Measurements from ENCODE around the gene STXBP1.
"Not testable (repeated sequence)": the region's sequence is repeated elsewhere in the genome, so short reads cannot be mapped to it uniquely, and the experiment has no call there.

The STXBP1 gene

DNA sequence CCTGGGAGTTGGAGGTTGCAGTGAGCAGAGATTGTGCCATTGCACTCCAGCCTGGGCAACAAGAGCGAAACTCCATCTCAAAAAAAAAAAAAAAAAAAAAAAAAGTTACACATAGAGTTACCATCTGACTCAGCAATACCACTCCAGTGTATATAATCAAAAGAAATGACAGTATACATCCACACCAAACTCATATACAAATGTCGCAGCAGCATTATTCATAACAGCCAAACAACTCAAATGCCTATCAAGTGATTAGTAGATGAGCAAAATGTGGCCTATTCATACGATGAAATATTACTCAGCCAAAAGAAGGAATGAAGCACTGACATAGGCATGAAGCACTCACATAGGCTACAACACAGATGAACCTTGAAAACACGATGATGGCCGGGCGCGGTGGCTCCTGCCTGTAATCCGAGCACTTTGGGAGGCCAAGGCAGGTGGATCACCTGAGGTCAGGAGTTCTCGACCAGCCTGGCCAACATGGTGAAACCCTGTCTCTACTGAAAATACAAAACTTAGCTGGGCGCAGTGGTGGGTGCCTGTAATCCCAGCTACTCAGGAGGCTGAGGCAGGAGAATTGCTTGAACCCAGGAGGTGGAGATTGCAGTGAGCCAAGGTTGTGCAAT, 9.4 kb downstream of the STXBP1 start:
- not testable (repeated sequence) for DNase-seq (ENCODE audit: low read depth)

- DNase-seq (ENCODE audit: low read depth) = no peak
Observed at GRCh38 chr9:127626752-127627493, 14.8 kb downstream of the STXBP1 start.

DNA sequence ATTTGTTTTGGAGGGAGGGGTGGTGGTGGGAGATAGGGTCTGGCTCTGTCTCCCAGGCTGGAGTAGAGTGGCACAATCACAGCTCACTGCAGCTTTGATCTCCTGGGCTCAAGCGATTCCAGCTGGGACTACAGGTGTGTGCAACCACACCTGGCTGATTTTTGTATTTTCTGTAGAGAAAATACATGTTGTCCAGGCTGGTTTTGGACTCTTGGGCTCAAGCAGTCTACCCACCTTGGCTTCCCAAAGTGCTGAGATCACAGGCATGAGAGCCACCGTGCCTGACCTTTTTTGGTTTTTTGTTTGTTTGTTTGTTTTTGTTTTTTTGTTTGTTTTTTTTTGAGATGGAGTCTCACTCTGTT, 15.4 kb downstream of the STXBP1 start:
- no peak for DNase-seq (ENCODE audit: low read depth)

DNA sequence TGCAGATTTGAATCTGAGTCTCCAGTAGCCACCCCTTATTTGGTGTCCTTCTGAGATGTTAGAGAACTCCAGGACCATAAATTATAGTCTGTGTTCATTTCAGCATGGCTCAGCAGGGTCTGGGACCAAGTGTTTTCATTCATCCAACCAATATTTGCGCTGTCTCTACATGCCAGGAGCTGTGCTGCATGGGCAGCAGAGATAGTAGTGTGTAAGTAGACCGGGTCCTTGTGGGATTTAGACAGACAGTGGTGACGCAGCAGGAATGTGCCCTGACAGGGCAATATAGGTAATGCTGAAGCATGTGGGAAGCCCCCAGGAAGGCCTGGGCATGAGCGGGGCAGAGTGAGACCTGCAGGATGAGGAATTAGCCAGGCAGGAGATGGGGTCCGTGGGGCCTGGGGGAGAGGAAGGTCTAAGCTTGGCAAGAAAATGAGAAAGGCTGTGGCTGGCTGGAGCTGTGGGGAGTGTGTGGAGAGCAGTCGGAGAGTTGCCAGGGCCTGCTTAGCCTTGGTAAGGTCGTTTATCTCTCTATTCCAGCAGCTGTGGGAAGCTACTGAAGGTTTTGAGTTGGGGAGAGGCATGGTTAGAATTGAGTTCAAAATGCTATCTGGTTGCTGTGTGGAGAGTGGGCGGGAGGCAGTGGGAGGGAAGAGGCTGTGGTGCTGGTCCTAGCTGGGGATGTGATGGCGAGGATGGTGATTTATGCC, 16.8 kb downstream of the STXBP1 start:
- no peak for DNase-seq (ENCODE audit: low read depth)

DNA sequence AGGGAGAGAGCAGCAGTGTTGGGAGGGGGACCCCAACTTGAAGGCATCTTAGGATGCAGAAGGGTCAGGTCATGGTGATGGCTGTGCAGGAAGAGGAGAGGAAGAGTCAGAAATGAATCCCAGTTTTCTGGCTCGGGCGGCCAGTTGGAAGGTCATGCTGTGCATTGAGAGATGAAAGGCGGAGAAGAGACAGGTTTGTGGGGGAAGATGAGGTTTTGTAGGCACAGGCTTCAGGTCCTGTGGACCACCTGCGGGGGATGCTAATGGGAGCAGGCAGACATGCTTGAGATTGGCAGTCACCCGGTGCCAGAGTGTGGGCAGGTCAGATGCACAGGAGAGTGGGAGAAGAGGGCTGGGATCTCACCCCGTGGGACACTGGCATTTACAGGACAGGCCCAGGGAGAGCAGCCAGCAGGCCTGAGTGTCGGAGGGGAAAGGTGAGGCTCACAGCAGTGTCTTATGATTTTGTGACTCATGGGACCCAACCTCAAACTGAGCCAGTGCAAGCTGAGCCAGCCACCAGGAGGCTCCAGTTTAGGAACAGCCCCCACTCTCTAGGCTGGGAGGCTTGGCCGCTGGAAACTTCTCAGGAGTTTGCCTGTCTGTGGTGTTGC, 17.5 kb downstream of the STXBP1 start:
- no peak for DNase-seq (ENCODE audit: low read depth)

- DNase-seq (ENCODE audit: low read depth) = no peak
Observed at GRCh38 chr9:127633216-127633862, 21.3 kb downstream of the STXBP1 start.

- DNase-seq (ENCODE audit: low read depth) = no peak
Observed at GRCh38 chr9:127634021-127634420, 21.9 kb downstream of the STXBP1 start.

- DNase-seq (ENCODE audit: low read depth) = no peak
Observed at GRCh38 chr9:127634698-127635097, 22.6 kb downstream of the STXBP1 start.

- DNase-seq (ENCODE audit: low read depth) = no peak
Observed at GRCh38 chr9:127635201-127635735, 23.2 kb downstream of the STXBP1 start.

DNA sequence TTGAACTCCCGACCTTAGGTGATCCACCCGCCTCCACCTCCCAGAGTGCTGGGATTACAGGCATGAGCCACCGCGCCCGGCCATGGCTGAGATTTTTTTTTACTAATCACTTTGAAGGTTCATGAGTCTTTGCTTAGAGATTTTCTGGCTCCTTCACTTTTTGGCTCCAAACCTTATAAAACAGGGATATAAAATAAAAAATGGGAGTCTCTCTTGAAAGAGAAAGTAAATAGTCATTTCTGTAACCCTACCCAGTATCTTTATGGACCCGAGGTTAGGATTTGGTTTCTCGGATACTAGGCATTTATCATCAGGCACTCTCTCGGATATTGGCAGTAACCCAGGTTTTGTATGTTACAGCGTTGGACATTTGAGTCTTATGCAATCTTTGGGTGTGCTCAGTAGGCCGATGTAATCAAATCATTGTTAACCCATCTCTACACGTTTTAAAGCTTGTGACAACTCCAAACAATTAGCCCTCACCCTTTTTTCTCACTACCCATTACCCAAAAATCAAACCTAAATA, 25.3 kb downstream of the STXBP1 start:
- no peak for DNase-seq (ENCODE audit: low read depth)

GRCh38 chr9:127640908-127641545, 28.9 kb downstream of the STXBP1 start:
- DNase-seq (ENCODE audit: low read depth) = no peak

DNA sequence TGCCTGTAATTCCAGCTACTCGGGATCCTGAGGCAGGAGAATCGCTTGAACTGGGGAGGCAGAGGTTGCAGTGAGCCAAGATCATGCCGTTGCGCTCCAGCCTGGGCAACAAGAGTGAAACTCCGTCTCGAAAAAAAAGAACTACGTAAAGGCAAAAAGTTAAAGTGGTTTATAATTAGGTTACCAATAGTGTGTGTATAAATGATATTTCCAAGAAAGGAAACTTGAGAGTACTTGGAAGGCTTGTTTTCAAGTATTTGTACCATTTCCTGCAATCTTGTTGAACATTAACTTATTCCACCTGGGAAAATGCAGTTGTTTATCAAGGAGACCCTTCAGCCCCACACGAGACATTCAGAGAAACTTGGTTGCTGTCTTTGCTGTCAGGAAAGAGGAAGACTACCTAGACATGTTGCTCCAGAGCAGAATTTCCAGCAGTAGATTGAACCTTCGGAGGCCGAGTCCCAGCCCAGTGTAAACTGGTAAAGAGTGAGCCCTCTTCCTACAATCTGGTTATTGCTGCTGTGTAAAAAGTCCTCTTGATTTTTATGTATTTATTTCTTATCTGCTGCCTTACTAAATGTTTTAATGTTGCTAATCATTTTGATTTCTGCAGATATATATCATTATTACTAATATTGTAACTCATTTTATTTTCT, 30.1 kb downstream of the STXBP1 start:
- no peak for DNase-seq (ENCODE audit: low read depth)

DNA sequence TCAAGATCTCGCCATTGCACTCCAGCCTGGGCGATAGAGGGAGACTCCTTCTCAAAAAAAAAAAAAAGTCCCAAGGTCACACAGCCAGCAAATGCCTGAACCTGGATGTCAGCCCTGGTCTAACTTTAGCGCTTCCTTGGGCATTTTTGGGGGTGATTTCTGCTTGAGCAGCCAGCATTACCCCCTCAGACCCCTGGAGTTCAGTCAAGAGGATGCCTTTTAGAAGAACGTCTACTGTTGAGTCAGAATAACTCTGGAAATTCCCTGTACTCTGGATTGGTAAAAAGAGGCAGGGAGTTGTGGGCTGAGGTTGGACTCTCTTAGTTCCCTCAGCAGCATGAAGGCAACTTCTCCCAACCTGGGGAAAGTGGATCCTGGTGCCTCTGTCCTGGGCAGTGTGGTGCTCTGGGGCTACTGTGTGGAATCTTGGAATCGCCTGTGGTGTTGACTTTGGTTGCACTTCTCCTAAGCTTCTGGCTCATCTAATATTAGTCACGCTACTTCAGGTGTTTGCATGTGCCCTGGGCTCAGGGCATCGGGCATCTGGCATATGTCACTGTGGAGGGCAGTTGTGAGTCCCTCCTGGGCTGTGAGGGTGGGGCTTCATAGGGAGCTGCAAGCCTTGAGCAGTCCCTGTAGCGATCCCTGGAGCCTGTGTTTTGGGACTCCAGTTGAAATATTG, 32.2 kb downstream of the STXBP1 start:
- no peak for DNase-seq (ENCODE audit: low read depth)

DNA sequence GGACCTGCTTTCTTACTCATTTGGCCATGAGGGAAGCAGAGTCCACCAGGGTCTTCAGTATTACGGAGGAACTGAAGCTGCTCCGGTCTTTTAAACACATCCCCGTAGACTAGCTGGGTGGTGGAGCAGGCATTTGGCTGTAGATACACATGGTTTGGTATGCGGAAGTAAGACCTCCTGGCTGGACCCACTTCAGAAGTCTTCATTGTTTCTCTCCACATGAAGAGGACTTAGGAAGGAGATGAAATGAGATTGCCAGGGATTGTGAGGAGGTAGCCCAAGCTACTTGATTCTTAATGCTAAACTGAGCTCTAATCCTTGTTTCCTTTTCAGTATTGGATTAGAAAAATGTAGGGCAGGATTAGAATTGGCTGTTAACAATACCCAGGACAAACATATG, 32.9 kb downstream of the STXBP1 start:
- no peak for DNase-seq (ENCODE audit: low read depth)

GRCh38 chr9:127647451-127647850, 35.4 kb downstream of the STXBP1 start:
- no peak for DNase-seq (ENCODE audit: low read depth)

DNA sequence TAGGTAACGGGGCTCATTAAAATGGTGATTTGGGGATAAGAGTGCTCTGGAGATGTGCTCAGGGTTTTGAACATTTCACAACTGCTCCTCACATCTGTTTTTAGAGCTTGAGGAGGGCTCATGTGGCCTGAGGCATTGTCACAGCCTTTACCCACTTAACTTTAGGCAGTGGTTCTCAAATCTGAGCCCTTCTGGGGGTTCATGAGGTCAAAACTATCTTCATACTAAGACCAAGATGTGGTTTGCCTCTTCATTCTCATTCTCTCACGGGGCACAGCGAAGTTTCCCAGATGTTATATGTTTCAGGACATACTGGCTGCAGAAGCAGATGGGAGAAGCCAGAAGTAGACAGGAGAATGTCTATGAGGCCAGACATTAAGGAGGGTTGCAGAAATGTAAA, 38.4 kb downstream of the STXBP1 start:
- no peak for DNase-seq (ENCODE audit: low read depth)

DNA sequence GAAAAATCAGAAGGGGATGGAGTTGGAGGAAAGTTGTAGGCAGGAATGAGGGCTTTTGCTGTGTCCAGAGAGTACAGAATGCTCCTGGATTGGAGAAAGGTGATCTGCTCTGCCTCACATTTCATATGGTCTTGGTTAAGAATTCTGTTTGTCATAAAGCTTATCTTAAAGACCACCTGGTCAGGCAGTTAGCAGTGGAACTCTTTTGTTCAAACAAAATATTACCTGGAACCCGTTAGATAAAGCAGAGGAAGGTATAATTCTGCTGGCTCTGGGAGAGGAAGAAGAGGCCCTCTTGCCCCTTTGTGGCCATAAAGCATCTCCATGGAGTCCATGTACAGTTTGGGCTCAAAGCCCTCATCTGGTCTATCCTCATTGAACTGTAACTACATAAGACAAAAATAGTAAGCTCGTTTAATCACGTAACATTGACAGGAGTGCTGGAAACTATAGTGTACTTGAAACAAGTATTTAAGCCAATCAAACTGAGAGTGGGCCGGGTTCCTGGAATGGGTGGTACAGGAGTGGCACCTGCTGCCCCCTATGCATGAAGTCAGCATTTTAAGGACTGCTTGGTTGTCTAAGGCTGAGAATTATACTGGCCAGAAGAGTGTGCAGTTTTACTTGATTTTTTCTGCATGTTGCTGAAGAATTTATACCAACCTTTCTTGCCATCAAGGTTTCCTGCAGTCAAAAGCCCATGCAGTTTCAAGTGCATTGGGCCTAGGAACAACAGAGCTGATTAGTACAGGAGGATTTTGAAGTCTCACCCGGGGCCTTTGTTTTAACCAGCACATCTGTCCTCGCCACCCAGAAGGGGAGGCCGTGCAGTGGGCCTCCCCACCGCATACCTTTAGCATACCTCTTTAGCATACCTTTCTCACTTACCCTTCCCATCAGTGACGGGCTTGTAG, 39.9 kb downstream of the STXBP1 start:
- DNase-seq (ENCODE audit: low read depth) = no peak

DNA sequence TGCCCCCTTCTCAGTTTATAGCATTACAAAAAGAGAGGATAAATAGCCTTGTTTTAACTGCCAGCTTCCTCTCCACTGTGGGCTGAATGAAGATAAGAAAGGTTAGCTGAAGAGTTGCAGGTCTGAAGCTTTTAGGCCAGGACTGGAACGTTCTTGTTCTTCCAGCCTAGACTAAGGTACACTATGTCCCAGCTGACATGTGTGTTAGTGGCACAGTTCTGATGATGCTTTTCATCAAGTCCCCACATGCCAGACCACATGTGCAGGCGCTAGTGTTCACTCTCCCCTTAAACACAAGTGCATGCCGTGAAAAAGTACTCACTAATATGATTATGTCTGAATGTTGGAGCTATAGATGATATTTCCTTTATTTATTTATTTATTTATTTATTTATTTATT, 40.7 kb downstream of the STXBP1 start:
- no peak for DNase-seq (ENCODE audit: low read depth)

DNA sequence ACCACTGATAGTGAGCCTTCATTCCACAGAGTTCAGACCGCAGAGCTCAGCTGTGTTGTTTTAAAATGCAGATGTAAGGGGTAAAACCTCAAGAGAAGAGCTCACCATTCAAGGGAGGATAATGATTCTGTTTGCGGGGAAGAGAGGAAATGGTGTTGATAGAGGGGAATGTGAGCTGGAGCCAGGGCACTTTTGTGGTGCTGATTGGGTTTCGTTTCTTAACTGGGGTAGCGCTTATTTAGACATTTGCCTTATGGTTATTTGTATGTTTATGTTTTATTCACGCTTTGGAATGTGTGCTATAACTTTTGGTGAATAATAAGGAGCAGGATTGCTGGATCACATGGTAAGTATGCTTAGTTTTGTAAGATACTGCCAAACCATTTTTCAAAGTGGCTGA, 42.5 kb downstream of the STXBP1 start:
- DNase-seq (ENCODE audit: low read depth) = no peak

All from stimulated activated CD8-positive, alpha-beta memory T cell treated with anti-CD3 and anti-CD28 coated beads, Interleukin-12 subunit alpha, Interleukin-12 subunit beta, amount 100 ng/mL, for 1 hour (primary cell).